PC-3 (cell line): ENCODE measurements around the gene OR13J1. TPM values are rescaled to one million over a fixed set of nuclear protein-coding genes. Genes with fewer than 3 reads are reported as not detected.
A peak's percentile ranks its signal among the peaks of the same experiment; 100 is the strongest.

Source experiments
- ATAC-seq: fragments of 200-7000 bp; cut with Tn5 transposase; 2 replicates; pipeline ENCODE4 v1.9.1; 2020; ENCODE audit warnings: mild to moderate bottlenecking, moderate library complexity
- BruUV-seq: library from RNA; stranded (reverse); fragments of 400-500 nt; replicated peaks from 2 replicates; lab custom pipeline; 2021; lab: Mats Ljungman, UMichigan
- CTCF ChIA-PET: fragments of 300-600 bp; sonication (Branson Sonifier 250); formaldehyde crosslinking; loops from one replicate; lab custom pipeline; 2022; ENCODE audit warnings: antibody characterized with exemption; lab: Charles Lee
- POLR2A ChIA-PET: fragments of 300-600 bp; sonication (Branson Sonifier 250); formaldehyde crosslinking; loops from one replicate; lab custom pipeline; 2022; ENCODE audit warnings: antibody characterized with exemption; ENCODE audit not compliant: unreplicated experiment; lab: Charles Lee
- DNase-seq: peaks from one replicate; pipeline ENCODE4 v3.0.0-alpha.2; 2015
- H2AFZ ChIP-seq: fragments of 300-600 bp; sonication (generic); 2 replicates; pipeline ENCODE4 v1.6.0; 2016; ENCODE audit warnings: antibody characterized with exemption, low read length
- H3F3A ChIP-seq: fragments of 300-600 bp; sonication (generic); one replicate; pipeline ENCODE4 v1.6.0; 2017; ENCODE audit warnings: antibody characterized with exemption, low read length, control low read depth, mild to moderate bottlenecking; ENCODE audit not compliant: unreplicated experiment
- H3K27ac ChIP-seq: fragments of 300-600 bp; sonication (generic); 2 replicates; pipeline ENCODE4 v1.5.1; 2016; ENCODE audit warnings: mild to moderate bottlenecking, low read length
- H3K27me3 ChIP-seq: fragments of 300-600 bp; sonication (generic); 2 replicates; pipeline ENCODE4 v1.6.1; 2016; ENCODE audit warnings: low read length, mixed read lengths
- H3K36me3 ChIP-seq: fragments of 300-600 bp; sonication (generic); 2 replicates; pipeline ENCODE4 v1.6.1; 2016; ENCODE audit warnings: low read depth, mixed run types, low read length, mixed read lengths
- H3K4me1 ChIP-seq: fragments of 300-600 bp; sonication (generic); 2 replicates; pipeline ENCODE4 v1.5.1; 2016; ENCODE audit warnings: low read length; ENCODE audit not compliant: insufficient read depth
- H3K4me2 ChIP-seq: fragments of 300-600 bp; sonication (generic); 2 replicates; pipeline ENCODE4 v1.6.0; 2016; ENCODE audit warnings: low read length
- H3K4me3 ChIP-seq: fragments of 300-600 bp; sonication (generic); 2 replicates; pipeline ENCODE4 v1.5.1; 2016; ENCODE audit warnings: mild to moderate bottlenecking, low read length, mixed read lengths
- H3K79me2 ChIP-seq: fragments of 300-600 bp; sonication (generic); 2 replicates; pipeline ENCODE4 v1.6.1; 2017; ENCODE audit warnings: low read length, mixed read lengths
- H3K9ac ChIP-seq: fragments of 300-600 bp; sonication (generic); 2 replicates; pipeline ENCODE4 v1.6.0; 2016; ENCODE audit warnings: mild to moderate bottlenecking, low read length
- H3K9me2 ChIP-seq: fragments of 300-600 bp; sonication (generic); replicated peaks from 2 replicates; pipeline ENCODE4 v1.6.1; 2016; ENCODE audit warnings: mixed run types, low read length, mixed read lengths
- H3K9me3 ChIP-seq: fragments of 300-600 bp; sonication (generic); 2 replicates; pipeline ENCODE4 v1.6.1; 2016; ENCODE audit warnings: low read length, mixed read lengths
- H4K20me1 ChIP-seq: fragments of 300-600 bp; sonication (generic); 2 replicates; pipeline ENCODE4 v1.6.1; 2016; ENCODE audit warnings: low read length, mixed read lengths
- EZH2 ChIP-seq: fragments of 300-600 bp; sonication (generic); IDR thresholded peaks from one replicate; pipeline ENCODE4 v1.6.1; 2017; ENCODE audit warnings: antibody characterized with exemption, mild to moderate bottlenecking, low read length; ENCODE audit not compliant: unreplicated experiment
- EZH2phosphoT487 ChIP-seq: fragments of 300-600 bp; sonication (generic); IDR thresholded peaks from 2 replicates; pipeline ENCODE4 v1.6.1; 2018; ENCODE audit warnings: mild to moderate bottlenecking, antibody characterized with exemption, low read length, borderline replicate concordance
- intact Hi-C: fragments of 100-400 bp; cut with micrococcal nuclease; formaldehyde crosslinking; loops from 2 replicates; pipeline ENCODE4 v1.9.0; 2023
- total RNA-seq: library from RNA; depleted of rRNA; stranded (reverse); fragments of >200 nt; gene quantifications from 2 replicates; pipeline ENCODE4 v1.2.3, GENCODE V29; 2014
- TF ChIP-seq, protein P1 (sequence below): fragments of 300-600 bp; sonication (generic); conservative IDR thresholded peaks from 2 replicates; pipeline ENCODE4 v1.5.1; 2017; ENCODE audit warnings: antibody characterized with exemption, low read depth, mild to moderate bottlenecking, low read length

Gene OR13J1
- total RNA-seq, 1 experiment from 2014 or later = not detected

DNA sequence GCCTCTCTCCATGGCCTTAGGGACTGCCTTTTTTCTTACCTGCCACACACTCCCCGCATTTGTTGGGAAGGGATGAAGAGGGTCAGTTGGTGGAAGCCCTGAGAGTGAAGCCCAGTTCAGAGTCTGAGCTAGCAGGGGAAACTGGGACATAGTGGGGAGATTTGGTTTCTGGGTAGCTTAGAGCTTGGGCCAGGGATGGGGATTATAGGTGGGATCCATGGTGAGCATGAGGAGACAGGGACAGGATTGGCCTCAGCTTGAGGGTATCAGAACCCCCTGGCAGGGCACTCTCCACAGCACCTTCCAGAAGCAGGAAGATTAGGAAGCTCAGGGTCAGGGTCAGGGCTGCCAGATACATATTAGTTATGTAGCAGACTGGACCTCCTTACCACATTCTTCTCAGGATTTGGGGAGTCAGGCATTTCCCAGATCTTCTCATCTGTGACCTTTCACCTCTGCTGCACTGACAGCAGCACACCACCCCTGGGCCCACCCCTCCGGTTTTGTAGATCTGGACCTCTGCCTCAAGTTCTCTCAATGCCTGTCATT, 17.9 kb downstream of the OR13J1 start:
- no TSS peak for BruUV-seq
- Histone ChIP-seq H3K9me3 (no peaks in the 10 kb centered on the region), H3K36me3 (no peaks in the 10 kb centered on the region), H3K4me2 (no peak overlapping the region), H3K4me1 (peaks cover 5% of the 10 kb centered on the region; the same call in 1 of the 2 replicates), H3K79me2 (no peaks in the 10 kb centered on the region), H3K27ac (no peak overlapping the region), H4K20me1 (no peaks in the 10 kb centered on the region), H2AFZ (no peak overlapping the region), H3K9me2 (no peaks in the 10 kb centered on the region), H3K4me3 (no peak overlapping the region), H3K9ac (no peak overlapping the region), H3K27me3 (no peaks in the 10 kb centered on the region), H3F3A (no peaks in the 10 kb centered on the region)
- POLR2A ChIA-PET = no interaction called here
- intact Hi-C loops = no loop called here
- CTCF ChIA-PET = interaction anchor here (0.5 kb wide), 1 partner anchor 1697 kb away, joined by 6 read pairs; no protein-coding TSS in a partner anchor
- no peak for DNase-seq
- ATAC-seq = no peak
- TF ChIP-seq, protein P1, sequence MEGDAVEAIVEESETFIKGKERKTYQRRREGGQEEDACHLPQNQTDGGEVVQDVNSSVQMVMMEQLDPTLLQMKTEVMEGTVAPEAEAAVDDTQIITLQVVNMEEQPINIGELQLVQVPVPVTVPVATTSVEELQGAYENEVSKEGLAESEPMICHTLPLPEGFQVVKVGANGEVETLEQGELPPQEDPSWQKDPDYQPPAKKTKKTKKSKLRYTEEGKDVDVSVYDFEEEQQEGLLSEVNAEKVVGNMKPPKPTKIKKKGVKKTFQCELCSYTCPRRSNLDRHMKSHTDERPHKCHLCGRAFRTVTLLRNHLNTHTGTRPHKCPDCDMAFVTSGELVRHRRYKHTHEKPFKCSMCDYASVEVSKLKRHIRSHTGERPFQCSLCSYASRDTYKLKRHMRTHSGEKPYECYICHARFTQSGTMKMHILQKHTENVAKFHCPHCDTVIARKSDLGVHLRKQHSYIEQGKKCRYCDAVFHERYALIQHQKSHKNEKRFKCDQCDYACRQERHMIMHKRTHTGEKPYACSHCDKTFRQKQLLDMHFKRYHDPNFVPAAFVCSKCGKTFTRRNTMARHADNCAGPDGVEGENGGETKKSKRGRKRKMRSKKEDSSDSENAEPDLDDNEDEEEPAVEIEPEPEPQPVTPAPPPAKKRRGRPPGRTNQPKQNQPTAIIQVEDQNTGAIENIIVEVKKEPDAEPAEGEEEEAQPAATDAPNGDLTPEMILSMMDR = no peak
- TF ChIP-seq EZH2phosphoT487 (no peak), EZH2 (no peak)

DNA sequence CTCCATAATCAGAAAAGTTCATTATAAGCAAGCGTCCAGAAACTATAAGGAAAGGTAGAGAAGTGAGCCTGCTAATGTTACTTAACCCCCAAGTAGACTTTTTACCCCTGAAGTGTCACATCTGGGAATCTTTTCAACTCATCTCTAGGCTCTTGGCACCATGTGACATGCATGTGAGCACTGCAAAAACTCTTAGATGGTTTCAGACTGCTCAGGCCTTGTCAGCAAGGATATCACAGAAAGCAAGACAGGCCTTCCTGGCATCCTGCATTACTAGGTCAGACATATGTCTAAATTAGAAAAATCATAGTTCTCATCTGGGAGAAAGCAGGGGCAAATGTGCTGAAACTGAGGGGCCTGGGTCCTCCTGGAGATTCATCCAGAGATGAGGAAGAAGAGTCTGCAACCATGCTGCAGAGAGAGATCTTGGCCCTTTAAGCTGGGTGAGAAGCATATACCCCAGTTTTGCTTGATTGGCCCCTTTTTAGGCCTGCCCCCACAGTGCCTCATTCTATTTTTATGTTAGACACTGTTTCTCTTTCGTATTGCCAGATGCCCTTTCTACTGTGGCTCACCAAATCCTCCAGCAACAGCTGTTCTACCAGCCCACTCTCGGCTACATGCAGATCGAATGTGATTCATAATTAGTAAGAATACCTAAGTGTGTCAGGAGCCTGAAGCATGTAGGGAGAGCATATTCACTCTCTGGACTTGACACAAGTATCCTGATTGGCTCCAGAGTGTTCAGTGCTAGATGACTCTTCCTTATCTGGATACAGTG, 22.2 kb downstream of the OR13J1 start:
- Histone ChIP-seq H3K27me3 (no peaks in the 10 kb centered on the region), H3K36me3 (no peaks in the 10 kb centered on the region), H3F3A (no peaks in the 10 kb centered on the region), H3K4me1 (peaks cover 24% of the 10 kb centered on the region), H3K4me3 (no peak overlapping the region), H2AFZ (no peak overlapping the region), H3K4me2 (peak overlapping the region; percentile 7; the same call in 1 of the 2 replicates), H4K20me1 (no peaks in the 10 kb centered on the region), H3K79me2 (no peaks in the 10 kb centered on the region), H3K9me3 (no peaks in the 10 kb centered on the region), H3K9me2 (no peaks in the 10 kb centered on the region), H3K27ac (no peak overlapping the region), H3K9ac (no peak overlapping the region)
- POLR2A ChIA-PET = no interaction called here
- no TSS peak for BruUV-seq
- DNase-seq (peak; percentile 77), ATAC-seq (peak; percentile 76)
- CTCF ChIA-PET = interaction anchor here (1.2 kb wide), 1 partner anchor 34 kb away, joined by 3 read pairs; no protein-coding TSS in a partner anchor
- intact Hi-C loops = no loop called here
- TF ChIP-seq EZH2 (no peak), EZH2phosphoT487 (no peak)
- TF ChIP-seq, protein P1 = no peak
